ENCODE results near the gene KRTAP10-9.
"Not testable (repeated sequence)": the region's sequence is repeated elsewhere in the genome, so short reads cannot be mapped to it uniquely, and the experiment has no call there.

The KRTAP10-9 gene

DNA sequence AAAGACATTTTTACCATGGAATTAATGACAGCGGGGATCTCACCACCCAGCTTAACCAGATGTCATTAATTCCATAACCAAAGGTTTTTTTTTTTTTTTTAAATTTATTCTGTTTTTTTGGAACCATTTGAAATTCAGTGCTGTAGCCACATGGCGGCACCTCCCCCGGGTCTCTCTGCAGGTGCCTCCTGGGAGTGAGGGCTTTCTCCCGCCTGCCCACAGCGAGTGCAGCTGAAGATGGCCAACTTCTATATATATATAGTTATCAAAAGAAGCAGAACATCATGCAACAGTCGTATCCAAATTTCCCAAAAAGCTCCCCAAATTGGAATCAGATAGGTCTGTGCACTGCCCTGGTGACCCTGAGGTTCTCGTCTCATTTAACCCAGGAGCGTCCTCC, 11.4 kb upstream of the KRTAP10-9 start:
- no peak for DNase-seq (ENCODE audit: low read depth)

DNA sequence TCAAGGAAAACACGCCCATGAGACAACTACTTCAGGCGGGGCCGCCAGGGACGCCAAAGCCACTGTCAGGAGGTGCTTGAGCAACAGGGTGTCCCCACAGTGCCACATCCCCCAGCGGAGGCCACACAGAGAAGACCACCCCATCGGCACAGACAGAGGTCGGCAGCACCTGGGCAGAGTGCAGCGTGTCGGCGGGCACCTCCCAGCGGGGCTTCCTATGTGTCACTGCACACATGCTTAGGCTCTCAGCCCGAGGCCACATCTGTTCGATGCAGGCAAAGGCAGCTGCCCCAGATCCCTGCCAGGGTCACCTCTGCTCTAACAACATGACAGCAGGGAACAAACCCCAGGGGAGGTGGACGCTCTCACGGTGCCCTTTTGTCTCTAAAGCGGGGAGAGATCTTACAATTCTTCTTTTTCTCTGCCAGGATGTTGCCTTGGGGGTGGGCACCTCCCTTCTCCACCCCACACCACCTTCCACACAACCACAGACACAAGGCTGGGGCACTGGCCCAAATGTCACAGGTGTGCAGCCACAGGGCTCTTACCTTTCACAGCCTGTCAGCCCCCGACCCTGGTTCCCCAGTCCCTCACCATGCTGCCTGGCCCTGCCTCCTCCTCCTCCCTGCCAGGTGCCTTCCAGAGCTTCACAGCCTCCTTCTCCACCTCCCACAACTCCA, 10.8 kb upstream of the KRTAP10-9 start:
- no peak for DNase-seq (ENCODE audit: low read depth)

DNA sequence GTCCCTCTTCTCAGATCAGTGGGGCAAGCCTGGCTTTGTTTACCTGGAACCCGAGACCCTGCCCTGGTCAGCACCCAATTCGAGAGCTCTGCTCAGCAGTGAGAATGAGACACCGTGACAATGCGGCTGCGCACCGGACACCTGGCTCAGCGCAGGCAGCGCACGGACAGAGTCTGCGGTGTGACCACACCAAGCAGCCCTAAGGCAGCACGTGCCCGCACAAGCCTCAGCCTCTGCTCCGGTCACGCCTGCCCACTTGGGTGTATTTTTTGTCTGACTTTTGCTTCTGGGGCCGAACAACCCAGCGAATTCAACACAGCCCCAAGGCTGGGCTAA, 10.3 kb upstream of the KRTAP10-9 start:
- DNase-seq (ENCODE audit: low read depth): no peak

DNA sequence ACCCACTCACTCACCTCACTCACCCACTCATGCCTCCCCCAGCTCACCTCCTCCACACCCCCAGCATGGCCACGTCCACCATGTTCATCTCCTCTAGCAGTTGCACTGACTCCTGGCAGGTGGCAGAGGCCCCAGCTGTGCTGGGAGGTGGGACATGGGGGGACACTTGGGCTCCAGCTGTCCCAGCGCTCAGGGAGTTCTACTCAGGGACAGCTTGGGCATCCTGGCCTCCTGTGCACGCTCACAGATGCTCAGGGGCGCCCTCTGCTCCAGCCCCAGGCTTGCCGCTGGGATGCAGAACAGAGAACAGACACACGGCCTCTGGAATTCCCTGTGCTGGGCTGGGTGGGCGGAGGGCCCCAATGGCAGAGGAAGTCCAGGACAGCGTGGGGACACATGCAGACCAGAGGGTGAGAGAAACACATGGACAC, 9.8 kb upstream of the KRTAP10-9 start:
- no peak for DNase-seq (ENCODE audit: low read depth)

DNA sequence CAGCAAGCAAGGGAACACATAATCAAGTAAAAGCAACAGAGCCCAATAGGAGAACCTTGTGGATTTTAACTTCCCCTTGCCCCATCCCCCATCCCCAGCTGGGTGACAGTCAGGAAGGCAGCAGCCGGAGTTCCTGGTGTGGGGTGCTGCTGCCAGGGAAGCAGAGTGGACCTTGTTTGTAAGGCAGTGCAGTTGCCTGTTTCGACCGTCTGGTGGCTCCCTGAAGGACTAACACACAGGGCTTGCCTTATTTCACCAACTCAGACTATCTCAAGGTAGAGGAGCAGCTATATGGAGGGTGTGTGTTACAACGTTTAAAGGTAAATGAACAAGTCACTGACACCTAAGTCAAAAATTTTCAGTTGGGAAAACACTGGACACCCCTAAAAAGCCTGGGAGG, 8.4 kb upstream of the KRTAP10-9 start:
- DNase-seq (ENCODE audit: low read depth): no peak

DNA sequence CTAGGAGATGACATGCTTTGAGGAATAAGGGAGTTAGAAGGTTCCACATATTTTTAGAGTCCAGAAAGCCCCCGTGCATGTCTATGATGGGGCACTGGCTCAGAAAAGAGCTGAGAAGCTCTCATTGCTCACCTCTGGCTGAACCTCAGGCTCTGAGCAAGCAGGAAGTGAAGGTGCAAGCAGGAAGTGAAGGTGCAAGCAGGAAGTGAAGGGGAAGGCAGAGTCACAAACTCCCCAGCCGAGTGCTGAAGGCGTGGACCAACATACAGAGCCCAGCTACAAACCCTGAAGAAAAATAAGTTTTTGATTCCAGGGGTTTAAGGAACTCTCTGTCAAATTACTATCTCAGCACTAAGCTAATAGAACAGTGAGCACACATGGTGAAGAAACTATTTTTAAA, 8.0 kb upstream of the KRTAP10-9 start:
- peak; percentile 14 for DNase-seq (ENCODE audit: low read depth)

DNA sequence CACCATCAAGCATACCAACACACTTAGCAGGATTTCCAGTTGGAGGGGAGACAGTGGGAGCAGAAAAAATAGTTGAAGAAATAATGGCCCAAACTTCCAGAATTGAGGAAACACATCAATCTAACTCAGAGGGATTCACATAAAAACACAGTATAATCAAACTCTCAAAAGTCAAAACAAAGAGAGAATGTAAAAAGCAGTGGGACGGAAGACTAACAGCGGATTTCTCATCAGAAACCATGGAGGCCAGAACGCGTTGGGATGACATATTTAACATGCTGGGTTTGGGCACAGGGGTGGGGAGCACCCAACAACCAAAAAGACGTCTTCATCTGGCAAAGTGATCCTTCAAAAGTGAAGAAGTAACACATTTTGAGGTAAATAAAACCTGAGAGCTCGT, 7.0 kb upstream of the KRTAP10-9 start:
- DNase-seq (ENCODE audit: low read depth): no peak

DNA sequence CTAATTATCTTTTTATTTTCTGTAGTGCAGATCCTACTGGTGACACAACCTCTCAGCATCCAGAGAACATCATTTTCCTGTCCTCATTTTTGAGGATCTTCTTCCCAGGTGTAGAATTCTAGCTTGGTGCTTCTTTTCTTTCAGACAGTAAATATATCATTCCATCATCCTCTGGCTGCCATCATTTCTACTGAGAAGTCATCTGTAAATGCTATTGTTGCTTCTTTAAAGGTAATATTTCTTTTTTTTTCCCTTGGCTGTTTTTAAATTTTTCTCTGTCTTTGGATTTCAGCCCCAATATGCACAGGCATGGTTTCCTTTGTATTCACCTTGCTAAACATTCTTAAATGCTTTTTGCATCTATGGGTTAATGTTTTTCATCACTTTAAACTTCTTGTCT, 3.3 kb upstream of the KRTAP10-9 start:
- no peak for DNase-seq (ENCODE audit: low read depth)

DNA sequence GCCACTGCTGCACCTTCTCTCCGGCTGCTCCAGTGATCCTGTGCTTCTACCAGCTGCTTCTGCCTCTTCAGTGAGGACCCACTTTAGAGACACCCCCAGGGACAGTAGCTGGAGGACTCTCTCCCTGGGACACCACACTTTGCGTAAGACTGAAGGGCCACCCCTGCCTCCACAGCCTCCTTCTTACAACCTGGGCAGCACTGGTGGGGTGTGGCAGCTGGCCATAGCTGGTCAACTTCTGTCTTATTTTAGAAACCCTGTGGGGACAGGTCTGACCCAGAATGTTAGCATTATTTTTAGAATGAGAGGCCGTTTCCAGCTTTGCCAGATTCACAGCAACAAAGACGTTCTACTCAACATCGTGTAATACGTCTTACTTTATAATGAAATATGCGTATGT, 1.1 kb upstream of the KRTAP10-9 start:
- DNase-seq (ENCODE audit: low read depth): no peak

DNA sequence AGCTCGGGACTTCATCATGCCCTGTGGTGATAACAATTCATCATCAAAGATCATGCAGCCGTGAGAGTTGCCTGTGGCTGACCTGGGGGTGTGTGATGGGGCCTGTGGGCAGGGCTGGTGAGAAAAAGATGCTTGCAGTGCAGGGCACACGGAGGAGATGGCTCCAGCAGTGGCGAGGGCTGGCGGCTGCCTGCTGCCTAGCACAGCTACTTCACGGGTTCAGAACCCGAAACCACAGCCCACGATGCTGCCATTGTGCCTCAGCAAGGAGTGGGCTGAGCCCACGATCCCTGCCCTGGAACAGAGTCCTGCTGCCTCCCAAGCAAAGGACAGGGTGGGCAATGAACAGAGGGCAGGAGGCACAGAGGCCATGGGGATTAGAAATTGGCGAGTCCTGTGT, 631 bp upstream of the KRTAP10-9 start:
- no peak for DNase-seq (ENCODE audit: low read depth)

DNA sequence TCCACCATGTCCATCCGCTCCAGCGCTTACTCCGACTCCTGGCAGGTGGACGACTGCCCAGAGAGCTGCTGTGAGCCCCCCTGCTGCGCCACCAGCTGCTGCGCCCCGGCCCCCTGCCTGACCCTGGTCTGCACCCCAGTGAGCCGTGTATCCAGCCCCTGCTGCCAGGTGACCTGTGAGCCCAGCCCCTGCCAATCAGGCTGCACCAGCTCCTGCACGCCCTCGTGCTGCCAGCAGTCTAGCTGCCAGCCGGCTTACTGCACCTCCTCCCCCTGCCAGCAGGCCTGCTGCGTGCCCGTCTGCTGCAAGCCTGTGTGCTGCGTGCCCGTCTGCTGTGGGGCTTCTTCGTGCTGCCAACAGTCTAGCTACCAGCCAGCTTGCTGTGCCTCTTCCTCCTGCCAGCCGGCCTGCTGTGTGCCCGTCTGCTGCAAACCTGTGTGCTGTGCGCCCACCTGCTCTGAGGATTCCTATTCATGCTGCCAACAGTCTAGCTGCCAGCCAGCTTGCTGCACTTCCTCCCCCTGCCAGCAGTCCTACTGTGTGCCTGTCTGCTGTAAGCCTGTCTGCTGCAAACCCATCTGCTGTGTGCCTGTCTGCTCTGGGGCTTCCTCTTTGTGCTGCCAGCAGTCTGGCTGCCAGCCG, 409 bp downstream of the KRTAP10-9 start:
- not testable (repeated sequence) for DNase-seq (ENCODE audit: low read depth)

DNA sequence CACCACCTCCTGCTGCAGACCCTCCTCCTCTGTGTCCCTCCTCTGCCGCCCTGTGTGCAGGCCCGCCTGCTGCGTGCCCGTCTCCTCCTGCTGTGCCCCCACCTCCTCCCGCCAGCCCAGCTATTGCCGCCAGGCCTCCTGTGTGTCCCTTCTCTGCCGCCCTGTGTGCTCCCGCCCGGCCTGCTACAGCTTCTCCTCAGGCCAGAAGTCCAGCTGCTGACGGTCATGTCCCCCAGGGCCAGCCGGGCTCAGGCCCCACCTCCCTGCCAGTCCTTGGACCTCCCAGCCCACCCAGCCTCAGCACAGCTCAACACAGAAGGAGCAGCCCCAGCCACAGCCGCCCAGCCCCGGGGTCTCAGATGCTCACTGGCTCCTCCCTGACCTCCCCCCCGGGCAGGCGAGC, 939 bp downstream of the KRTAP10-9 start:
- not testable (repeated sequence) for DNase-seq (ENCODE audit: low read depth)

DNA sequence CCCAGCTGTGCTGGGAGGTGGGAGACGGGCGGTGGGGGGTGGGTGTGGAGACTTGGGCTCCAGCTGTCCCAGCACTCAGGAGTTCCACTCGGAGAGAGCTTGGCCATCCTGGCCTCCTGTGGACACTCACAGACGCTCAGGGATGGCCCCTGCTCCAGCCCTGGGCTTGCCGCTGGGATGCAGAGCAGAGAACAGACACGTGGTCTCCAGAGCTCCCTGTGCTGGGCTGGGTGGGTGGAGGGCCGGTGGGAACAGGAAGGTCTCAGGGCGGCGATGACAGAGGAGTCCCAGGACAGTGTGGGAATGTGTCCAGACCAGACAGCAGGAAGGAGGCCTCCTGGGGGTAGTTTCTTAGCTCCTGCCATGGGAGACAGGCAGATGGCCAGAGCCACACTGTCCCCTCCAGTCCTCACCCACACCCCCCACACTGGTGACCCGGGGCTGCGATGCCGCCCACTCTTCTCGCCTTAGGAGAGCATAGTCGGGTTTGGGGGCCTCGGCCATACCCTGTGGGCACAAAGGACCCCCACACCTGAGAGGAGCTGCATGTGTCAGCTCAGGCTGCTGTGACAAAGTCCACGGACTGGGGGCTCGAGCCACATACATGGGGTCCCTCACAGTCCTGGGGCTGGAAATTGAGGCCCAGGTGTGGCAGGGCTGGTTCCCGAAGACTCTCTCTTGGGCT, 2.0 kb downstream of the KRTAP10-9 start:
- no peak for DNase-seq (ENCODE audit: low read depth)

DNA sequence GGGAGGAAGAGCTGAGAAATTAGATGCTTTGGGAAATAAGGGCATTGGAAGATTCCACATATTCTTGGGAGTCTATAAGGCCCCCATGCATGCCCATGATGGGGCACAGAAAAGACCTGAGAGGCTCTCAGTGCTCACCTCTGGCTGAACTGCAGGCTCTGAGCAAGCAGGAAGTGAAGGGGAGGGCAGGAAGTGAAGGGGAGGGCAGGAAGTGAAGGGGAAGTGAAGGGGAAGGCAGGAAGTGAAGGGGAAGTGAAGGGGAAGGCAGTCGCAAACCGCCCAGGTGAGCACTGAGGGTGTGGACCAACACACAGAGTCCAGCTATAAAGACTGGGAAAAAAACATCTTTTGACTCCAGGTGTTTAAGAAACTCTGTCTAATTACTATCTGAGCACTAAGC, 3.5 kb downstream of the KRTAP10-9 start:
- no peak for DNase-seq (ENCODE audit: low read depth)

DNA sequence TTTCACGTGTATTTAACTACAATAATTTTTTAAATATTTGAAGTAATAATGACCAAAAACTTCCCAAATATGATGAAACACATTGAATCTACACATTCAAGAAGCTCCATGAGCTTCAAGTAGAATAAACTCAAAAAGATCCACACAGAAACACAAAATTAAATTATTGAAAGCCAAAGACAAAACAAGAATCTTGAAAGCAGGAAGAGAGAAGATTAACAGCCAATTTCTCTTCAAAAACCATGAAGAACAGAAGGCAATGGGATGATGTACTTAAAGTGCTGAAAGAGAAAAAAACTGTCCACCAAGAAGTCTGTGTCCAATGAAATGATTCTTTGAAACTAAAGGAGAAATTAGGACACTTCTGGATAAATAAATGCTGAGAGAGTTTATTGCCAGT, 5.2 kb downstream of the KRTAP10-9 start:
- DNase-seq (ENCODE audit: low read depth): no peak

DNA sequence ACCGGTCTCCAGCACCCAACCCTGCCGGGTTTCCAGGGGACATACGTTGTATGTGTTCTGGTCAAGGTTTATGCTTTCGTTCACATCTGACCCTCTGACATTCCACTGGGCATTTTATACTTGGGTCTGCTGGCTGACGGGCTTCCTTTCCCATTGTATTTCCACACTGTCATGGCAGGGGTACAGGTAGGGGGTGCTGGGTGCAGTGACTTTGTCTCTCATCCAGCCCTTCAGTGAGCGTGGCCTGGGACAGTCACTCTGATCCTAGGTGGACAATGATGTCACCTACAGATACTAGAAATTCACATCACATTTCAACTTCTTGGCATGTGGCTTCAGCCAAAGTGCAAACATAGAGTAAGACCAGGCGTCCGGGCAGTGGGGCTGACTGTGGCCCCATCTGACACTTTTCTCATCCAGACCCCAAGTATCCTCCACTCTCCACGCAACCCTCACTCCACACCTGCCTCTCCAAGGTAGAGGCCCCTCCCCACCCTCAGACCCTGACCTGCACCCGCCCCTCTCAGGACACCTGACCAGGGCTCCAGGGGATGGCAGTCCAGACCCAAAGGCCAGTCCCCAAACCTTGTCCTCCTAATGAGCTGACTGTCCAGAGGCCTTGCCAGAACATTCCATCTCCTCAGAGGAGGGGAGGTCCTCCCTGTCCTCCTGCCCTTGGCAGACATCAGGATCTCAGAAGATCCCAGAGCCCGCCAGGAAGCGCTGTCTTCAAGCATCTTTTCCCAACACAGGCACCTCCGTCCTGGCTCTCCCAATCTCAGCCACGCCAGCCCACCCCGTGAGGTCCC, 9.5 kb downstream of the KRTAP10-9 start:
- DNase-seq (ENCODE audit: low read depth): no peak

DNA sequence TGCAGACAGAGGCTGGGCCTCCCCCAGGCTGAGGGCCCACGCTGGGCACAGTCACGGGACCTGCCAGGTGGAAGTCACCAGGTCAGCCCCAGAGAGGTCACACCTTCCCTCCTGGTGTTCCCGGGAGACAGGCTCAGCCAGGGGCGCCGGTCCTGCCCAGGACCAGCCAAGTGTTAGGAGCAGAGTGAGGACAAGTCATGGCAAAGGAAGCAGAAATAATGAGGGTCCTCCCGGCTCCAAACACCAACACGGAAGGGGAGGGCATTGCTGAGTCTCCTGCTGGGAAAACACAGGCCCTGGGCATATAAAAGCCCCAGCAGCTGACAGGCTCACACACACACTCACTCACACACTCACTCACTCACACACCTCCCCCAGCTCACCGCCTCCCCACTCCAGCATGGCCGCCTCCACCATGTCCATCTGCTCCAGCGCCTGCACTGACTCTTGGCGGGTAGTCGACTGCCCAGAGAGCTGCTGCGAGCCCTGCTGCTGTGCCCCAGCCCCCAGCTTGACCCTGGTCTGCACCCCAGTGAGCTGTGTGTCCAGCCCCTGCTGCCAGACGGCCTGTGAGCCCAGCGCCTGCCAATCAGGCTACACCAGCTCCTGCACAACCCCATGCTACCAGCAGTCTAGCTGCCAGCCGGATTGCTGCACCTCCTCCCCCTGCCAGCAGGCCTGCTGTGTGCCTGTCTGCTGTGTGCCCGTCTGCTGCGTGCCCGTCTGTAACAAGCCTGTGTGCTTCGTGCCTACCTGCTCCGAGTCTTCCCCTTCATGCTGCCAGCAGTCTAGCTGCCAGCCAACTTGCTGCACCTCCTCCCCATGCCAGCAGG, 10.3 kb downstream of the KRTAP10-9 start, which contains the start of gene KRTAP10-10:
Gene KRTAP10-10 (plus strand): TSS at position 339 of the 833 bp plus-strand sequence. CDS start 62 bp downstream, at position 401.
- DNase-seq (ENCODE audit: low read depth): no peak

DNA sequence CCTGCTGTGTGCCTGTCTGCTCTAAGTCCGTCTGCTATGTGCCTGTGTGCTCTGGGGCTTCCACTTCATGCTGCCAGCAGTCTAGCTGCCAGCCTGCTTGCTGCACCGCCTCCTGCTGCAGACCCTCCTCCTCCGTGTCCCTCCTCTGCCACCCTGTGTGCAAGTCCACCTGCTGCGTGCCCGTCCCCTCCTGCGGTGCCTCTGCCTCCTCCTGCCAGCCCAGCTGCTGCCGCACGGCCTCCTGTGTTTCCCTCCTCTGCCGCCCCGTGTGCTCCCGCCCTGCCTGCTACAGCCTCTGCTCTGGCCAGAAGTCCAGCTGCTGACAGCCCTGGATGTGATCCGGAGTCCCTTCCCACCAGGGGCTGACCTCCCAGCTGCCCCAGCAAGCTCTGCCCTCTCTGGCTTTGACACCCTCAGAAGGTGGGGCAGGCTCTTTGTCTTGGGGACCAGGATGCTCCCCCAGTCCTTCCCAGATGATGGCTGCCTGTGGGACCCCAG, 11.0 kb downstream of the KRTAP10-9 start:
- DNase-seq (ENCODE audit: low read depth): not testable (repeated sequence)

DNA sequence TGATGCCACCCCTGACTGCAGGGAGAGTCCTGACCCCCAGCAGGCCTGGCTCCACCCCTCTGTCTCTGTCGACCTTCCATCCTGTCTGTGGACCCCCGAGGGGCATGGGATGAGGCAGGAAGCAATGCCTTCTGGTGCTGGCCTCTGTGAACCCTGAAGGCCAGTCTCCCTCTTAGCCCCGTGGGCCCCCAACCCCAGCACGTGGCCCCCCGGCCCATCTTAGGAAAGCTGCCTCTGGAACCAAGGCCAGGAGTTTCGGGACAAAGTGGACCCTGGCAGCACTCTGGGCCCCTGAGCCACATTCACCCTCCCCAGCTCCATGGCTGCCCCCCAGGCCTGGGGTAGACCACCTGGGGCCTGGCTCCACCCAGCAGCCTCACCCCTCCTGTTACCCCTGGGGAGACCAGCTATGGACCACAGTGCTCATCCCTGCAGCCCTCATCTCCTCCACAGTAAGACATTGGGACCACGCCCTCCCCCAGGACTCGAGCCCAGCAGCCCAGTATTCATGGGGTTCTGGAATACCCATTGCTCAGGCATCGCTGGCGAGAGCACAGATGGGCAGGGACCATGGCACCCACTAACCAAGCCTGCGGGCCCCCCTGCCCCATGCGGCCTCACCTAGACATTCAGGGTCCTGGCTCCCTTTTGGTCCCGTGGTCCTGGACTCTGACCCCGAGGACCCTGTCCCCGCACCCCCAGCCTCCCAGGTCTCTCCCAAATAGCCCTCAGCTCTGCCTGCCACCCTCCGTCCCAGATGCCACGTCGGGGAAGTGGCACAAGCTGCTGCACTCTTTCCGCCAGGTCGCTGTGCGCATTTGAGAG, 11.8 kb downstream of the KRTAP10-9 start:
- DNase-seq (ENCODE audit: low read depth): not testable (repeated sequence)

DNA sequence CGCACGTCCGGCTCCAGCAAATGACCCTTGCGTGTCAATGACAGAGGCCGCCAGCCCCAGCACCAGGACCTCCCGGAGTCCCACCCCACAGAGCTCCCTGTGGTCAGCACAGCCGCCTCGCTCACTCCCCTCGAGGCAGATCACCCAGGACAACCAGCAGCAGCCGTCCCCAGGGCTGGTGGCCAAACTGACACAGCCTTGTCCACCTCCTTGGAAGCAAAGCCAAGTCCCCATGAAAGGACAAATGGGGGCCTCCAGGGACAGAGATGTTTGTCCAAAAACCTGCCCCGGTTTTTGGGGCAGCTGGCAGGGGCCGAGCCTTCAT, 12.4 kb downstream of the KRTAP10-9 start:
- no peak for DNase-seq (ENCODE audit: low read depth)

DNA sequence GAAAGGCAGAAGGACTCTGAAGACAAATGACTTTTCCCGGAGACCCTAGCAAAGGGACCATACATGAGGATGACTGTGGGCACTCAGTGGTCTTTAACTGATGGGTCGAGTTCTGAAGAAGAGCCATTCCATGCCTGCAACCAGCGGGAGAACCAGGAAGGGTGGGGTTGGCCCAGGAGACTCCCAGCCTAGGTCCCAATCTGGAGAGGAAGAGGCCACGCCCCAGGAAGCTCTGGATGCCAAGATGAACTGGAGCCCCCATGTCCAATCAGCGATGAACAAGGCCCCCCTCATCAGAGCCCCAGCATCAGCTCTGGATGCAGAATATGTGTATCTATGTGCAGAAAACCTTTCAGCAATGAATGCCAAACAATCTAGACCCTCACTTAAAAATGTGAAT, 13.9 kb downstream of the KRTAP10-9 start:
- no peak for DNase-seq (ENCODE audit: low read depth)

Data from stimulated activated CD8-positive, alpha-beta memory T cell treated with anti-CD3 and anti-CD28 coated beads, Interleukin-15, amount 100 ng/mL, for 1 hour (primary cell).